ENCODE data around the gene KHK. TPM values are rescaled to one million over a fixed set of nuclear protein-coding genes. Genes with fewer than 3 reads are reported as not detected.
"Not testable (repeated sequence)": the region's sequence is repeated elsewhere in the genome, so short reads cannot be mapped to it uniquely, and the experiment has no call there.

The KHK gene
- total RNA-seq, 1 donor, result 0.36 TPM

GRCh38 chr2:27109083-27109482, 22.5 kb downstream of the KHK start:
- H2AFZ ChIP-seq (ENCODE audit: low read length), result no peak overlapping the region
- peaks cover 4% of the 10 kb centered on the region for H3K27me3 ChIP-seq (ENCODE audit: insufficient read depth, low read length)
- H3K36me3 ChIP-seq (ENCODE audit: insufficient read depth, low read length), result no peaks in the 10 kb centered on the region
- no peak overlapping the region for H3K4me3 ChIP-seq (ENCODE audit: insufficient read depth, low read length)
- H3K4me2 ChIP-seq (ENCODE audit: insufficient read depth, low read length), result no peak overlapping the region
- H3K79me2 ChIP-seq (ENCODE audit: insufficient read depth, low read length), result no peaks in the 10 kb centered on the region
- H3K27ac ChIP-seq (ENCODE audit: low read depth, low read length), result no peak overlapping the region
- no peak for DNase-seq (ENCODE audit: insufficient read length, low spot score, missing footprints)
- H3K9me3 ChIP-seq (ENCODE audit: low read depth, low read length), result no peaks in the 10 kb centered on the region
- no peaks in the 10 kb centered on the region for H3K4me1 ChIP-seq (ENCODE audit: insufficient read depth, low read length)
- H4K20me1 ChIP-seq (ENCODE audit: insufficient read depth, low read length), result no peaks in the 10 kb centered on the region
- TF ChIP-seq CTCF (IDR thresholded peaks at IDR 0.05; ENCODE audit: extremely low read depth, low read depth, low read length), result no peak

GRCh38 chr2:27110603-27111352, 24.2 kb downstream of the KHK start:
- H2AFZ ChIP-seq (ENCODE audit: low read length); H3K4me2 ChIP-seq (ENCODE audit: insufficient read depth, low read length); H3K4me1 ChIP-seq (ENCODE audit: insufficient read depth, low read length); H3K27ac ChIP-seq (ENCODE audit: low read depth, low read length); H3K9me3 ChIP-seq (ENCODE audit: low read depth, low read length); DNase-seq (ENCODE audit: insufficient read length, low spot score, missing footprints); H3K27me3 ChIP-seq (ENCODE audit: insufficient read depth, low read length); H3K79me2 ChIP-seq (ENCODE audit: insufficient read depth, low read length); H3K4me3 ChIP-seq (ENCODE audit: insufficient read depth, low read length); H4K20me1 ChIP-seq (ENCODE audit: insufficient read depth, low read length); H3K36me3 ChIP-seq (ENCODE audit: insufficient read depth, low read length): not testable (repeated sequence)

- not testable (repeated sequence) for H3K79me2 ChIP-seq (ENCODE audit: insufficient read depth, low read length); H3K4me1 ChIP-seq (ENCODE audit: insufficient read depth, low read length); H3K36me3 ChIP-seq (ENCODE audit: insufficient read depth, low read length); H3K9me3 ChIP-seq (ENCODE audit: low read depth, low read length); DNase-seq (ENCODE audit: insufficient read length, low spot score, missing footprints); H3K4me2 ChIP-seq (ENCODE audit: insufficient read depth, low read length); H2AFZ ChIP-seq (ENCODE audit: low read length); H3K27ac ChIP-seq (ENCODE audit: low read depth, low read length); H3K4me3 ChIP-seq (ENCODE audit: insufficient read depth, low read length); H4K20me1 ChIP-seq (ENCODE audit: insufficient read depth, low read length); H3K27me3 ChIP-seq (ENCODE audit: insufficient read depth, low read length)
Observed at GRCh38 chr2:27111392-27112078, 25.0 kb downstream of the KHK start.

- H3K4me1 ChIP-seq (ENCODE audit: insufficient read depth, low read length), result no peaks in the 10 kb centered on the region
- DNase-seq (ENCODE audit: insufficient read length, low spot score, missing footprints), result peak; percentile 29
Observed at GRCh38 chr2:27115519-27115918, 28.9 kb downstream of the KHK start.

More at GRCh38 chr2:27115519-27115918, 28.9 kb downstream of the KHK start:
- Histone ChIP-seq H3K79me2 (ENCODE audit: insufficient read depth, low read length) (no peaks in the 10 kb centered on the region), H3K9me3 (ENCODE audit: low read depth, low read length) (no peaks in the 10 kb centered on the region), H3K27ac (ENCODE audit: low read depth, low read length) (no peak overlapping the region), H3K4me2 (ENCODE audit: insufficient read depth, low read length) (no peak overlapping the region), H3K27me3 (ENCODE audit: insufficient read depth, low read length) (peaks cover 24% of the 10 kb centered on the region), H2AFZ (ENCODE audit: low read length) (no peak overlapping the region), H4K20me1 (ENCODE audit: insufficient read depth, low read length) (peaks cover 3% of the 10 kb centered on the region), H3K36me3 (ENCODE audit: insufficient read depth, low read length) (no peaks in the 10 kb centered on the region), H3K4me3 (ENCODE audit: insufficient read depth, low read length) (no peak overlapping the region)
- TF ChIP-seq CTCF (IDR thresholded peaks at IDR 0.05; ENCODE audit: extremely low read depth, low read depth, low read length), result no peak

All from osteoblast (primary cell).